Measurements from ENCODE around the gene LPCAT1.
"Not testable (repeated sequence)": the region's sequence is repeated elsewhere in the genome, so short reads cannot be mapped to it uniquely, and the experiment has no call there.

LPCAT1 gene

DNA sequence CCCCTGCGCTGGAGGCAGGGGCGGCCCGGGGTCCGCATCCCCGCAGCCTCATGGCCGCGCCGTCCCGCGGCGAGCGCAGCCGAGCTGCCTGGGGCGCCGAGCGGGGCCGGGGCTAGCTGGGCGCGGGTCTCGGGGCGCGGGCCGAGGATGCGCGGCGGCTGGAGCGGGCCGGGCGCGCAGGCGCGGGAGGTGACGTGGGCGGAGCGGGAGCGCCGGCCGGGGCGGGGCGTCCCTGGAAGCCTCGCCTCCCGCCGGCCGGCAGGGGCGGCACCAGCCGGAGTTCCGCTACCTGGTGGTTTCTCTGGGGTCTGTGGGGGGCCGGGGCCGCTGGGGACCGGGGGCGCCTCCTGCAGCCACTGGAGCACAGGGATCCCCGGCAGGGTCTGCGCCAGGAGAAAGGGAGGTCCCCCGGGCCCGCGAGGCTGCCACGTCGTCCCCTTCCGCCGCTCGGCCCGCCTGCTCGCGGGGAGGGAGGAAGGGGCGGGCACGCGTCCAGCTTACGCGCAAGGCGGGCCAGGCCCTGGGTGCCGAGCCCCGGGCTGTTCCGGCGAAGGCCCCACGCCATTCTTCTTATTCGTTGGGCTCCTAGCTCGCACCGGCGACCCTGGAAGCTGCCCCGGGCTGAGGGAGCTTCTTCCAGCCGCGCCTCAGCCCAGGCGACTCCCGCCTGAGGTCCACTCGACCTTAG is at the start of gene LPCAT1:
Gene LPCAT1, minus strand, starts transcription at position 168 of the 688 bp plus-strand sequence. Its CDS starts 116 bp downstream, at position 52.
- peak; percentile 78 for DNase-seq

DNA sequence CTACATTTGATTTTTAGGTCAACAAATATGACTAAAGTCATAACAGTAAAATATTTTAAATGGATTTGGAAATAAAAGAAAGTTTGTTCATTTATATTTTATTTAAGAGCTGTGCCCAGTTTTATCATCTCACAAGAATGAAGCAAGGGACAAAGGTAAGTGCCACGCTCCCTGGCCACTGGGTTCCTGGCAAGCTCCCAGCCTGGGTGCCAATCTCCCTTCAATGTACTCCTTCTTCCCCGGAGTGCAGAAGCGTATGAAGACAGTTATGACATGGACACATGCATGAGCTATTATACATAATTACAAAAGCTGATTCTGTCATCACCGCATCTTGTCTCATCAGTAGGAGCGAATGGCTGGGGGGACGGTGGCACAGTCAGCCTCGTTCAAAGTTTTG is 48.1 kb upstream of the LPCAT1 start:
- DNase-seq, result not testable (repeated sequence)

- DNase-seq, result no peak
Measured at GRCh38 chr5:1570975-1571374, 47.2 kb upstream of the LPCAT1 start.

- DNase-seq, result no peak
Measured at GRCh38 chr5:1568201-1568979, 44.6 kb upstream of the LPCAT1 start.

DNA sequence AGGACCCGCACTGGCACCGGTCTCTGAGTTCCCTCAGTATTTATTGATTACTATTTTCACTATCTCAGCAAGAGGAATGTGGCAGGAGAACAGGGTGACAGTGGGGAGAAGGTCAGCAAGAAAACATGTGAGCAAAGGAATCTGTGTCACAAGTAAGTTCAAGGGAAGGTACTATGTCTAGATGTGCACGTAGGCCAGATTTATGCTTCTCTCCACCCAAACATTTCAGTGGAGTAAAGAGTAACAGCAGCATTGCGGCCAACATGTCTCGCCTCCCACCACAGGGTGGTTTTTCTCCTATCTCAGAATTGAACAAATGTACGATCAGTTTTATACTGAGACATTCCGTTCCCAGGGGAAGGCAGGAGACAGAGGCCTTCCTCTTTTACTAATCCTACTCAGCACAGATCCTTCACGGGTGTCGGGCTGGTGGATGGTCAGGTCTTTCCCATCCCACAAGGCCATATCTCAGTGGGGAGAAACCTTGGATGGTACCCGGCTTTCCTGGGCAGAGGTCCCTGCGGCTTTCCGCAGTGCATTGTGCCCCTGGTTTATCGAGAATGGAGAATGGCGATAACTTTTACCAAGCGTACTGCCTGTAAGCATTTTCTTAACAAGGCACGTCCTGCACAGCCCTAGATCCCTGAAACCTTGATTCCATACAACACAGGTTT is 43.9 kb upstream of the LPCAT1 start:
- DNase-seq, result not testable (repeated sequence)

DNA sequence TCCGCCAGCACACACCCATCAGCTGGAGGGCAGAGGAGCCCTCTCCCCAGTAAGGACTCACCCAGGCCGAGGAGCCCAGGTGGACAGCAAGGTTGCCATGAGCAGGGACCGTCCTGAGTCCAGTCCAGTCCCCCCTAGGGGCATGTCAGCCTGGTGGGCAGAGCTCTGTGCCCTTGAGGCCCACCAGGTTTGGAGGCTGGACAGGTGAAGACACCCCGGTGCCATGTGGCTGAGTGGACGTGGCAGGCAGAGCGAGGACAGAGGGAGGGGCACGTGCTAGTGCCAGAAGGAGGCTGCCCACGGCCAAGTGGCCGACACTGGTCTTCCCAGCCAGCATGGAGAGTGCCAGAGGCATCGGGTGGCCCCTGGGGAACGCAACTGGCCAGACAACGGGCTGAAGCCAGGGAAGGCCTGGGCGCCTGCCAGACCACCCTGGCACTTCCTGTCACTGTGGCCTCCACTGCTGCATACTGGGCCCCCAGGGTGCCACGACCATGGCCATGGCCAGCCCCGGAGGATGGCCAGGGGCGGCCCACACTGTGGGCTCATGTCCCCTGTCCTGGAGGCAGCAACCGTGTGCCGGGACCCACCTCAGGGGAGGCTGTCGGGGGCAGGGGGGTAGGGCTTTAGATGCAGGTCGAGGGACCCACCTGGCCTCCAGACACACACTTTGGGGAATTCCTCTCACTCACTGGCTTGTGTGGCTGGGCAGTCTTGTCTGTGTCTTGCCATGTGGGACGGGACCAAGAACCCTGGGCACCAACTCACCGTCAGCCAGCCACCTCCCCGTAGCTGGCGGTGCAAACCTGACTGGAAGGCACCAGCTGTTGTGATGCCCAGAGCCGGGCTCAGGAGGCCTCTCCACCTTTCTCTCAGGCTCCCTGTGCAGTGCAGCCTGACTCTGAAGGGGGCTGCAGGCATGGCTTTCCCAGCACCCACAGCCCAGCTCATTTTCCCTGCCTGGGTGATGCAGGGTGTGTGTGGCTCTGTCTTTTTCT is 42.3 kb upstream of the LPCAT1 start:
- no peak for DNase-seq

DNA sequence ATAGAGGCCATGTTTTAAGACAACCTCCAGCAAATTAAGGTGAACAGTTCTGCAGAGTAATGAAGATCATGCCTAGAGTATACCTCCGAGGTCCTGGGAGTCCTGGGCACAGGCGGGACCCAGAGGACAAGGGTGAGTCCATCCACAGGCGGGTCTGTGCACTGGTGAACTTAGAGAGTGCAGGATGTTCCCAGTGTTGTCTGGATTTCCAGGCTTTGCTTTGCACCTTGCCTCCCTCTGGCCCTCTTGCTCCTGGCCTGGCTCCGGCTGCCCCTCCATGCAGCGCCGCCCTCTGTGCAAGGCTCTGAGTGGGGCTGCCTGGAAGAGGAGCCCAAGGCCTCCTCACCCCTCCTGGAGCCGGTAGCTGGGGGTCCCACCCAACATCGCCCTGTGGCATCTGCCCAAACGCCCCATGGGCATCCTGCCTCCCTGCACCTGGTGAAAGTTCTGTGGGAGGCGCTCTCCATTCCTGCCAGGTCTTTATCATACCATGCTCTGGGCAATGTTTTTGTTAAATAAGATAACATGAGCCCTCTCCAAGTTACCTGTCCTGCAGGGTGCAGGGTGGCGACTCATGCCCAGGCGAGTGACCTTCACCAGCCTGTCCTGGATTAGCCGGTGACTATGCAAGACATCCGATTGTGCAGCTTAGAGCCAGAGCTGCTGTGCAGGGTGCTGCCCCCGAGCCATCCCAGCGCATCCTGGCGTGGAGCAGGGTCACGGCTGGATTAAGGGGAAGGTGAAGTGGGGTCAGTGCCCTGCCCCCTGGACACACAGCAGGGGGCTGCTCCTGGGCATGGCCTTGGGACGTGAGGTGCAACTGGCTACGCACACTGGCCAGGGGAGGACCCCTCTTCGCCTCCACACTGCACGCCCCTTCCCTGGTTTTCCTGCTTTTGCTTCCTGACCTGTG is 41.3 kb upstream of the LPCAT1 start:
- DNase-seq, result no peak

DNA sequence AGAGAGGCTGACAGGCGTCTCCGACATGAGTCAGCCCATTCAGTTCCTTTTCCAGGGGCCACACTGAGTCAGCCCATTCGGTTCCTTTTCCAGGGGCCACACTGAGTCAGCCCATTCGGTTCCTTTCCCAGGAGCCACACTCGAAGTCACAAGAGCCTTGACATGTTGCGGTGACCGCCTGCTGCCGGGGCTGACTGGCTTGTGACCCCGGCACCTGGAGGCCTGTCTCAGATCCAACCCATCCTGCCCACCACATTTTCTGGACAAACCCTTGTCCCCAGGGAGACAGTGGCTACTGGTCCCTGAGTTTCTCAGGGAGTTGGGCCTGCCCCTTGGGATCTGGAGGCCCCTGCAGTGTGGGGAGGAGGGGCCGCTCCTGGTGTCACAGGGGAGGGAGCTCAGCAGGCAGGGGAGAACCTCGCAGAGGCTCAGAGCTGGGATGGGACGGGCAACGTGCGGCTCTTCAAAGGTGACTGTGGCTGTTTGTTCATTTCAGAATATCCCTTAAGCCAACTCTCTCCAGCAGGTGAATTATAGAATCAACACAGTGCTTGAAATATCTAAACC is 40.5 kb upstream of the LPCAT1 start:
- no peak for DNase-seq

- DNase-seq, result no peak
Measured at GRCh38 chr5:1563617-1564181, 39.9 kb upstream of the LPCAT1 start.

DNA sequence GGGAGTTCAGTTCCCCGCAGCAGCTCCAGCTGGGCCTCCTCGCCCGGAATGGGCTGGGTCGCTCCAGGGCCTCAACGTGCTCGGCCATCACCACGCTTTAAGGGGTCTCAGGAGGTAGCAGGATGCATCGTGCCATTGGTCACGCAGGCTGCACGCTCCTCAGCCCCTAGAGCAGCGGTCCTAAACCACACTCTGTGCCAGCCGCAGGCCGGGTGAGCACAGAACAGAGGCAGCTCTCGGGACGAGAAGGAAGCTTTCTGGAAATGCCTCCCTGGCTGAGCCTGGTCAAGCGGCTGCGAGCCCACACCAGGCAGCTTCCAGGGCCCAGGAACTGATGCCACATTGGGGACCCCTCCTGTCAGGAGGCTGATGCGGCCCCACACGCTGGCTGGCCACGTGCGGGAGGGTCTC is 39.3 kb upstream of the LPCAT1 start:
- no peak for DNase-seq

DNA sequence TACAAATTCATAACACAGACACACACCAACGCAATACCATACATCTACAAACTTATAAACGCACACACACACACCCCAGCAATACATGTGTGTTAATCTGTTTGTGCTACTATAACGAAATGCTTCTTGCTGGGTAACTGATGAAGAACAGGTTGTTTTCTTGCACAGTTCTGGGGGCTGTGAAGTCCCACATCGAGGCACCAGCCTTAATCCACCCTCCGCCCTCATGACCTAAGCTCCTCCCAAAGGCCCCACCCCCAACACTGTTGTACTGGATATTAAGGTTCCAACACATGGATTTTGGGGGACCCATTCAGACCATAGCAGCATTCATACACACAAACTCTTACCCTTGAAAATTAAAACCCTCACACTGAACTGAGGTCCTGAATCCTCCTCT is 38.8 kb upstream of the LPCAT1 start:
- no peak for DNase-seq

DNA sequence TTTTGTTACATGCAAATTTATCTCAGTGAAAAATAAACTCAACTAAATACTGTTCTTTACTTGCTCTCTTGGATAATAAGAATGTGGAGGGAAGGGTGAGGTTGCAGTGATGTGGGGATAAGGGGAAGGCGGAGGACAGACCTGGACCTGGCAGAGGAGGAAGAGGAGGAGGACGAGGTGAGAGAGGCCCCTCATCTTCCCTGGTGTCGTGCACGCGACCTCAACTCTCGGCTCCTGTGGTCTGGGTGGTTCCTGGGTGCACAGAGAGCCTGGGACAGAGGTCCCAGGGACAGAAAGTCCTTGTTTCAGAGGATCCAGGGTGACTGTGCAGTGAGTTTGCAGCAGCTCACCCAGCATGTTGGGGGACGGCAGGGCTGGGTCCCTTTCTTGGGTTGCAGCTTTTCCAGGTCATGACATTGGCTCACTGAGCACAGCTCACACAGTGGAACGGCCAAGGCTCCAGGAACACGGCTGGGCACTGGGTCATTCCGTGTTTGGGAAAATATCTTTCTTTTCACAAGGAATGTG is 37.7 kb upstream of the LPCAT1 start:
- DNase-seq, result peak; percentile 16

- DNase-seq, result not testable (repeated sequence)
Measured at GRCh38 chr5:1560499-1560898, 36.7 kb upstream of the LPCAT1 start.

DNA sequence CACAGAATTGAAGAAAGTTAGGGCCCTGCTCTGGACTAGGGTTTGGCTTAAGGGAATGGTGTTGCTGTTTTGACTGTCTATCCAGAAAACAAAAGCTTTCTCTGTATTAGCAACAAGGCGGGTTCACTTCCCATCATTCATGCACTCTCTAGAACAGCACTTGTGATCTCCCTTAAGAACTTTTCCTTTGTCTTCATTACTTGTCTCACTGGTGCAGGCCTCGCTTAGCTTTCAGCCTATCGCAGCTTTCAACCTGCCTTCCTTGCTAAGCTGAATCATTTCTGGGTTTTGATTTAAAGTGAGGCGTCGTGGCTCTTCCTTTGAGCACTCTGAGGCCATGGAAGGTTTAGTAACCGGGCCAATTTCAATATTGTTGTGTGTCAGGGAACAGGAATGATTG is 35.2 kb upstream of the LPCAT1 start:
- no peak for DNase-seq

DNA sequence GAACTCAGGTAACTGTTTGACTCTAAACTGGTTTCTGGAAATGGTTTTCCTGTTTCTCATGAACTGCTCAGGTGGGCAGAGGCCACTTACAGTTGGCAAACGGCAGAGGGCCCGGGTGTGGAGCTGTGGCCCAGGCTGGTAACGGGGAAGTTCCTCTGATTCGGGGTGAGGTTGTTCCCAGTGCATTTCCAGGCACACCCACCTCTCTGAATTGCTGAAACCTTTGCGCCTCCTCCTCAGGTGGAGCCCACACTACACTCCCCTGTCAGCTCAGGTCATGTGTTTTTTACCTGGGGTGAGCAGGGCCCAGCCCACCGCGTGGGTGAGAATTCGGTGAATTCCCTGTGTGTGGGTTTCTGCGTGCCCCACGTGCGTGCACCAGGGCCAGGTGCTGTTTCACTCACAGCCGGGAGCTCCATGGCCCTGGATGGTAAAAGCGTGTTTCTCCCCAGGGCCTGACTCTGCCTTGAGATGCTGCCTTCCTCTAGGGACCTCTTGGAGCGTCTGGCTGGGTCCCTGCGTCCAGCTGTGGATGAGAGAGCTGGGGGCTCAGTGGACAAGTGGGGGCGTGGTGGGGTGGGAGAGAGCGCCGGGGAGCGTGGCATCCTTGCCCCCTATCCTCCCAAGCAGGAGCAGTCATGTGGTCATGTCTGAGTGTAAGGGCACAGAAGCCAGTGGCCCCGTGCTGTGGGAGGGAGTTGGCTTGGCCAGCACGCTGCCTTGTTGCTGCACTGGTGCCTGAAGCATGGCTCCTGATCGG is 33.5 kb upstream of the LPCAT1 start:
- DNase-seq, result no peak

DNA sequence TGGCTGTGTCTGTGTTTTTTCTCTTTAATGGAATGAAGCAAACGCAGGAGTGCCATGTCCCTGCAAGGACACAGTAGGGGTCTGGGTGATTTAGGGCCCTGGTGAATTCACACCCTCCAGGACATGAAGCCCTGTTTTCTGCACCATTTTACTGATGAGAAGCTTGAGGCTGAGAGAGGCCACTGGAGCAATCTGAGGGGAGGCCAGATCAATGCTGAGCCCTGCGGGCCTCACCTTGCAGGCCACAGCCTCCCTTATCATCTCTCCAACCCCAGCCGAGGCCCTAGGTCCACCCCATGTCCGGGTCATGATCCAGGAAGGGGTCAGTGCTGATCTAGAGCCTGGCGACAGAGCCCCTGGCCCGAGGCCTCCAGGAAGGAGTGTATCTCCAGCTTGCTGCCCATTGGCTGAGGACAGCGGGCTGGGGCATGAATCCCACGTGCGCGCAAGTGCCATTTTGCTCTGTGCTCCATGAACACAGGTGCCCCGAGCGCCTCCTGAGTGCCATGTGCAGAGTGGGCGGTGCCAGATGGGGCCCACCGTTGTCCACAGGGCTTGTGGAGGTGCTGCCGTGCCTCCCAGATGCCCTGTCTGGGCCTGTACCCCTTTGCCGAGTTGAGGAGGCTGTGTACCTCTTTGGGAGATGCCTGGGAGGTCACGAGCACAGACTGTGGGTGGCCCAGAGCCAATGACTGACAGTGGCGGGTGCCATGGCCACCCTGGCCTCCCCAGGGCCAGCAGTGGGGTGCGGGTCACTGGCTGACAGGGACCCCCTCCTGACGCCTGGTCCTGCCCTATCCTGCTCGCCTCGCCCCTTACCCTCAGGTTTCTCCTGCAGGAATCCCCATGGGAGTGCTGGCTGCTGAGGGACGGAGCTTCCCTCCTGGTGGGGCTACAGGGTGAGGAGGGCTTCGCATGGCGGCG is 32.3 kb upstream of the LPCAT1 start:
- DNase-seq, result no peak

DNA sequence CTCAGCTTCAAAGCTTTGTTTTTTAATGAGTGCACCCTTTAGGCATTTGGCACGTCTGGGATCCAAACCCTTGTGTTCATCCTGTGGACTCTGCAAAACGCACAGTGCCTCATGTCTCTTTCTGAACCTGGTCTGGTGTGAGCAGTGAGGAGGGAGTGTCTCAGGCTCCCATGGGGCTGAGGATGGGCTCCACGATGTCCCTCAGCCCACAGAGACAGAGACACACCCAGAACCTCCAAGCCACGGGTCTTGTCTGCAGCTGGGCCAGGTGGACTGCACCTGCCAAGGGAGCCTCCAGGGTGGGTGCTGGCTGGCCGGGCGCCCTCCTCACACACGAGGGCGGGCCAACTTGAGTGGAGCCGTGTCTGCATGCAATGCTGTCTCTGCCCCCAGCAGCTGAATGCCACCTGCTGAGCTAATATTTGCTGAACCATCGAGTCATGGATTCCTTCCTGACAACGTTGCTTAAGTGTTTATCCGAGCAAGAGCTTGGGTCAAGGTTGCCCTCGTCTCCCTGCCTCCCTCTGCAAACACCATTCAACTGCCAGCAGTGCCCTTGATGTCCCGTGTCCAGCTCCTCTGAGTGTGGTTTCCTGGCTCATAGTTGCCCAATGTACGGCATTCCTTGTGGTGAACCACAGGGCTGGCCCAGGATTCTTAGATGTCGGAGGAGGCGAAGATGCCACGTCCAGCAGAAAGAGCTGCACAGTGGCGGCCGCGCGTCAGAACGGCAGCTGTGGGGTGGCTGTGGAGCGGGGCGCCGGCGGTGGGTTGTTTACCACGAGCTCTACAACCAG is 31.4 kb upstream of the LPCAT1 start:
- DNase-seq, result no peak

Data from NCI-H82 (cell line).